MCF 10A (cell line): ENCODE results near the gene ANKRD34A. TPM values are rescaled to one million over a fixed set of nuclear protein-coding genes. Genes with fewer than 3 reads are reported as not detected.
A peak's percentile ranks its signal among the peaks of the same experiment; 100 is the strongest.

Experiments used
- BruUV-seq: library from RNA; stranded (reverse); fragments of 400-500 nt; replicated peaks from 2 replicates; lab custom pipeline; 2021; lab: Mats Ljungman, UMichigan
- CTCF ChIA-PET: fragments of 300-600 bp; sonication (Branson Sonifier 250); formaldehyde crosslinking; extraction: SDS; loops from one replicate; lab custom pipeline; 2021; ENCODE audit warnings: antibody characterized with exemption, inconsistent platforms; lab: Yijun Ruan, JAX
- POLR2A ChIA-PET: fragments of 300-600, 350-650 bp; sonication (Branson Sonifier 250); formaldehyde crosslinking; extraction: SDS; loops from one replicate; lab custom pipeline; 2020; ENCODE audit warnings: antibody characterized with exemption, inconsistent platforms; lab: Yijun Ruan, JAX
- DNase-seq: peaks from one replicate; pipeline ENCODE4 v3.0.0-alpha.2; 2018; ENCODE audit not compliant: unreplicated experiment
- H3K27ac Mint-ChIP-seq: one replicate; pipeline ENCODE4 v1.8.0; 2022; ENCODE audit warnings: mild to moderate bottlenecking, low read depth, mixed read lengths; ENCODE audit not compliant: unreplicated experiment
- H3K27me3 Mint-ChIP-seq: one replicate; pipeline ENCODE4 v1.8.0; 2022; ENCODE audit warnings: mixed read lengths; ENCODE audit not compliant: insufficient read depth, unreplicated experiment
- H3K36me3 Mint-ChIP-seq: one replicate; pipeline ENCODE4 v1.8.0; 2022; ENCODE audit warnings: mild to moderate bottlenecking, moderate library complexity, mixed read lengths; ENCODE audit not compliant: insufficient read depth, unreplicated experiment
- H3K4me1 Mint-ChIP-seq: one replicate; pipeline ENCODE4 v1.8.0; 2022; ENCODE audit warnings: mixed read lengths; ENCODE audit not compliant: insufficient read depth, unreplicated experiment
- H3K4me3 Mint-ChIP-seq: one replicate; pipeline ENCODE4 v1.8.0; 2022; ENCODE audit warnings: mild to moderate bottlenecking, moderate library complexity, mixed read lengths; ENCODE audit not compliant: unreplicated experiment
- H3K9me3 Mint-ChIP-seq: one replicate; pipeline ENCODE4 v1.8.0; 2022; ENCODE audit warnings: mixed read lengths; ENCODE audit not compliant: unreplicated experiment
- intact Hi-C: fragments of 100-400 bp; cut with micrococcal nuclease; formaldehyde crosslinking; loops from 2 replicates; pipeline ENCODE4 v1.14.1; 2022
- total RNA-seq: library from RNA; stranded (reverse); gene quantifications from 2 replicates; pipeline ENCODE4 v1.2.3, GENCODE V29; 2022
- TF ChIP-seq, protein P1 (sequence below): fragments of 200-600 bp; IDR thresholded peaks from one replicate; pipeline ENCODE4 v1.8.0; 2022; ENCODE audit warnings: antibody characterized with exemption, mild to moderate bottlenecking; ENCODE audit not compliant: unreplicated experiment

ANKRD34A gene
- total RNA-seq, 1 experiment from 2014 or later: 2.6 TPM

DNA sequence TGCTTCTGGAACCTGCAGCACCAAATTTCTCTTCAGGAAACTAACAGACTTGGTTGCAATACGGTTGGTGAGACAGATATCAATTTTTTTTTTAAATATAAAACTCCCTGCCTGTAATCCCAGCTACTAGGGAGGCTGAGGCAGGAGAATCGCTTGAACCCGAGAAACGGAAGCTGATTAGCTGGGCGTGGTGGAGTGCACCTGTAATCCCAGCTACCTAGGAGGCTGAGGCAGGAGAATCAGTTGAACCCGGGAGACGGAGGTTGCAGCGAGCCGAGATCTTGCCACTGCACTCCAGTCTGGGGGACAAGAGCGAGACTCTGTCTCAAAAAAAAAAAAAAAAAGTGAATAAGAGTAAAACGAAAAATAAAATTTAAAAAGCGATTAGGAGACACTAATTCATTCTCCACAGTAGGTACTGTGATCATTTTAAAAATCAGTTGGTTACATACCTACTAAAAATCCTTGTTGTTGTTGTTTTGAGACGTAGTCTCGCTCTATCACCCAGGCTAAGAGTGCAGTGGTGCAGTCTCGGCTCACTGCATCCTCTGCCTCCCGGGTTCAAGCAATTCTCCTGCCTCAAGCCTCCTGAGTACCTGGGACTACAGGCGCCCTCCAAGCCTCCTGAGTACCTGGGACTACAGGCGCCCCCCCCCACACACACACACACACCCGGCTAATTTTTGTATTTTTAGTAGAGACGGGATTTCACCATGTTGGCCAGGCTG is 36.3 kb downstream of the ANKRD34A start:
- H3K36me3 Mint-ChIP-seq: peaks cover 28% of the 10 kb centered on the region
- H3K4me1 Mint-ChIP-seq: peaks cover 14% of the 10 kb centered on the region
- TSS peak; percentile 94 for BruUV-seq
- ChIA-PET POLR2A (interaction anchor here (0.7 to 3.9 kb wide), 41 partner anchors 10 to 125 kb away, joined by 3 to 136 read pairs (median 6); partner anchors contain the start of genes ANKRD34A, ANKRD35, ITGA10 and LIX1L), CTCF (interaction anchor here (0.8 to 3.1 kb wide), 15 partner anchors 9 to 79 kb away, joined by 3 to 19 read pairs (median 7); partner anchors contain the start of genes ANKRD34A, LIX1L, PIAS3 and POLR3GL)
- TF ChIP-seq, protein P1, sequence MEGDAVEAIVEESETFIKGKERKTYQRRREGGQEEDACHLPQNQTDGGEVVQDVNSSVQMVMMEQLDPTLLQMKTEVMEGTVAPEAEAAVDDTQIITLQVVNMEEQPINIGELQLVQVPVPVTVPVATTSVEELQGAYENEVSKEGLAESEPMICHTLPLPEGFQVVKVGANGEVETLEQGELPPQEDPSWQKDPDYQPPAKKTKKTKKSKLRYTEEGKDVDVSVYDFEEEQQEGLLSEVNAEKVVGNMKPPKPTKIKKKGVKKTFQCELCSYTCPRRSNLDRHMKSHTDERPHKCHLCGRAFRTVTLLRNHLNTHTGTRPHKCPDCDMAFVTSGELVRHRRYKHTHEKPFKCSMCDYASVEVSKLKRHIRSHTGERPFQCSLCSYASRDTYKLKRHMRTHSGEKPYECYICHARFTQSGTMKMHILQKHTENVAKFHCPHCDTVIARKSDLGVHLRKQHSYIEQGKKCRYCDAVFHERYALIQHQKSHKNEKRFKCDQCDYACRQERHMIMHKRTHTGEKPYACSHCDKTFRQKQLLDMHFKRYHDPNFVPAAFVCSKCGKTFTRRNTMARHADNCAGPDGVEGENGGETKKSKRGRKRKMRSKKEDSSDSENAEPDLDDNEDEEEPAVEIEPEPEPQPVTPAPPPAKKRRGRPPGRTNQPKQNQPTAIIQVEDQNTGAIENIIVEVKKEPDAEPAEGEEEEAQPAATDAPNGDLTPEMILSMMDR: no peak
- no peak overlapping the region for H3K4me3 Mint-ChIP-seq
- DNase-seq: no peak
- H3K27ac Mint-ChIP-seq: no peak overlapping the region
- intact Hi-C loops: loop anchor here (1.0 to 2.0 kb wide), 3 partner anchors 35 to 51 kb away; no protein-coding TSS in a partner anchor
- no peaks in the 10 kb centered on the region for H3K27me3 Mint-ChIP-seq
- no peaks in the 10 kb centered on the region for H3K9me3 Mint-ChIP-seq

DNA sequence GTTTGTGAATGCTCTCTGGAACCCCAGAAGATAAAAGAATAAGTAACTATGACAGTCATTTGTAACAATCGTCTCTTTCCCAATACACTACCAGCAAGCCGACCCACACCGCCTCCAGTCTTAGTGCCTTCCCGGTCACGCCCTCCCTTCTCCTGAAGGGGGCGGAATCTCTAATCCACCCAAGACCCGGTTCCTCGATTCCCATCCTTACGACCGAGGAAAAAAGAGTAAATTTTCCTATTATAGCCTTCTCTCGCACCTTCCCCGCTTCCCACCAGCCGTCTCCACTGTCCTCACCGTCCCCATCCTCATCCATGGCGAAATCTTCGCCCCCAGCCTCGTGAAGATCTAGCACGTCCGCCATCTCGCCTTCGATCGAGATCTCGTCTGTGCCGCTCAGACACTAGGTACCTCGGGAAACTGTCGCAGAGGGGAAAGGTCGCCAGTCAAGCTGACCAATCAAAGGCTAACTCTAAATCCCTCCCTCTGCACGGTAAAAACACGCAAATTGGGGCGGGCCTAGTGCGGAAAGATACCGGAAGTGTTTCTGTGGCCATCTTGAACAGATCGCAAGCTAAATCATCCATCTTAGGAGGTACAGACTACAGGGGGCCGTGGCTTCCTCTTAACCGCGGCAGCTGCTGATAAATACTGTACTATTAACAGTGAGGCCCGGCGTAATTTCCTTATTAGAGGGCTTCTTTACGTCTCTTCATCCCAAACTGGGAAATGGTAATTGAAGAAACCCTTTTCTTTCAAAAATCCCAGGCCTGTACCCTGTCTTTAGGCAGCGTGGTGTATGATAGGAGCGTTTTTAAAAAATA is 37.1 kb downstream of the ANKRD34A start, which contains the start of gene RBM8A:
TSS of gene RBM8A (minus strand) at position 422 of the 824 bp plus-strand sequence. CDS start at position 364, 58 bp downstream.
- POLR2A ChIA-PET: interaction anchor here (0.7 to 3.9 kb wide), 52 partner anchors 10 to 1376 kb away, joined by 3 to 136 read pairs (median 4); partner anchors contain the start of genes ANKRD34A, ANKRD35, ITGA10 and LIX1L
- intact Hi-C loops: loop anchor here (1.0 to 2.0 kb wide), 3 partner anchors 35 to 52 kb away; no protein-coding TSS in a partner anchor
- H3K9me3 Mint-ChIP-seq: no peaks in the 10 kb centered on the region
- H3K27ac Mint-ChIP-seq: no peak within 1 kb of the TSS
- no TSS peak for BruUV-seq
- CTCF ChIA-PET: interaction anchor here (0.5 to 3.1 kb wide), 20 partner anchors 9 to 86 kb away, joined by 3 to 19 read pairs (median 4); partner anchors contain the start of genes ANKRD34A, ITGA10, LIX1L and PIAS3
- H3K4me3 Mint-ChIP-seq: no peak within 1 kb of the TSS
- peaks cover 14% of the 10 kb centered on the region for H3K4me1 Mint-ChIP-seq
- peaks cover 25% of the 10 kb centered on the region for H3K36me3 Mint-ChIP-seq
- TF ChIP-seq, protein P1: peak; percentile 76
- no peaks in the 10 kb centered on the region for H3K27me3 Mint-ChIP-seq
- peak; percentile 100 for DNase-seq

DNA sequence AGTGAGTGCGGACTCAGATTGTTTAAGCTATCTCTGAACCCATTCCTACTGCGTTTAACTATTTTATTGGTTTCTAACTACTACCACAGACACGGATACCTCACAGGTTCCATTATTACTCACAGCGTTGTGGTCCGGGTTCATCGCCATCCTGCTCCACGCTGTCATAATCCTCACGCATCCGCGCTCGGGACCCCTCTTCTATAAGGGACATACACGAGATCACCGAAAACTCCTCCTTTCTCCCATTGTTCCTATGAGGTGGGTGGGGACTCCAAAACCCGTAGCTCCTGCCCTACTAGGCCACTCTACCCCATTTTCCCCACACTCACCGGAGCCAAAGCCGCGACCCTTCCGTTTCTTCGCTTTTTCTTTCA is 37.7 kb downstream of the ANKRD34A start:
- TF ChIP-seq, protein P1: no peak
- Mint-ChIP-seq H3K27ac (no peak overlapping the region), H3K4me1 (peaks cover 14% of the 10 kb centered on the region), H3K9me3 (no peaks in the 10 kb centered on the region), H3K4me3 (no peak overlapping the region), H3K36me3 (peaks cover 25% of the 10 kb centered on the region), H3K27me3 (no peaks in the 10 kb centered on the region)
- POLR2A ChIA-PET: interaction anchor here (0.7 to 3.9 kb wide), 34 partner anchors 9 to 1375 kb away, joined by 3 to 136 read pairs (median 6); partner anchors contain the start of genes ANKRD34A, ANKRD35, ITGA10 and LIX1L
- intact Hi-C loops: loop anchor here (1.0 to 2.0 kb wide), 3 partner anchors 34 to 52 kb away; no protein-coding TSS in a partner anchor
- BruUV-seq: no TSS peak
- CTCF ChIA-PET: interaction anchor here (0.7 to 3.1 kb wide), 17 partner anchors 10 to 82 kb away, joined by 3 to 19 read pairs (median 6); partner anchors contain the start of genes ANKRD34A, ITGA10, LIX1L and PIAS3
- DNase-seq: no peak
